Measurements from ENCODE around the gene CHD8.

Gene CHD8

DNA sequence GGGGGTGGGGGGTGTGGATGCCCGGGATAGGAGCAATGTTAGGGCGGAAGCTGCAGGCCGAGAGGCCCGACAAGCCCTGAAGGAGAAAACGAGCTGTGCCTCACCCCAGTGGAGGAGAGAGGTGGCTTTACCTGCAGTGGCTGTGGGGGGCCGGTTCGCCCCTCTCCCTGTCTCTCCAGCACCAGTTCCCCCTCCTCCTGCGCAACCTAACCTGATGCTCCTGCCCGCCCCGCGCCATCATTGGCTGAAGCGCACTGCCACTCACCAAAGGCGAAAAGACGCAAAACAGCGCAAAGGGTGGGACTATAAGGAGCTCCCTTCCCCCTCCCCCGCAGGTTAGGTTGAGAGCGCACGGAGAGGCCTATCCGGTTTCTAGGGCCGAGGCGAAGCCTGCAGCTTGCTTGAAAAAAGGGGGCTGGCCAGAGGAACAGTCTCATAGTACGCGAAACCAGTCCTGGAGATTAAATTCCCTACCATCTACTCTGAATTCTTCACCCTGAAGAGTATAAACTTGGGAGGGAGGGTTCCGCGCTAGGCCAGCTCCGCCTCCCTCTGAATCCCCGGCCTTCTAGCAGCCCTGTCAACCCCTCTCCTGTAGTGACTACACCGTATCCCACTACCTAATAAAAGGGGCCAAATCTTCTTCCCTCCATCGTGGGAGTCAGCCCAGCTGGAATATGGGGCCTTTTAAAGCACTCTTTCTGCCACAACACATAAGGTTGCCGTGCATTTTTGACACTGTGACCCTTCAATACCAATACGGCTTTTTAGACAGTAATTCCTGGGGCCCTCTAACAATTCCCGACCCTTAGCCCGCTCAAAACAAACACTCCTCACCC is 18.6 kb downstream of the CHD8 start:
- peak; percentile 53 to 99 (median 96) for DNase-seq

DNA sequence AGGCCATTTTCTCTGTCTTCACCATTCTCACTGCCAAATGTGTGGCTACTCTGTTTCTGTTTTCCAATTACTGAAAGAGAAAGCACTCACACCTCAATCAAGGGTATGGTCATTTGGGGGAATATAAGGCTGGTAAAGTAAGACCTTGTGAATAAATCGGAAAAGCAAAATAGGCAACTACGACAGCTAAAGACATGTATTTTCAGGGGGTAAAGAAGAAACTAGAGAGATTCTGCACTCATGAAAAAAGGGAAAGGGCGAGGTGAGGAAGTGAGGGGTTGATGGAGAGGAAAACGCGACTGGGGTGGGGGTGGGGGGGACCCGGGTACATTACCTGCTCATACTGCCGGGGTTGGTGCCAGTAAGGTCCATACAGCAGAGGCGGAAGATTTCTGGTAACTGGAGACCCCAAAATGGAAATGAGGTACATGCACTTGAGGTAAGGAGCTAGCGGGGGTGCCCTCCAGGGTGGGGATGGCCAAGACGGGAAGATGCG is 19.3 kb downstream of the CHD8 start:
- DNase-seq: no peak

DNA sequence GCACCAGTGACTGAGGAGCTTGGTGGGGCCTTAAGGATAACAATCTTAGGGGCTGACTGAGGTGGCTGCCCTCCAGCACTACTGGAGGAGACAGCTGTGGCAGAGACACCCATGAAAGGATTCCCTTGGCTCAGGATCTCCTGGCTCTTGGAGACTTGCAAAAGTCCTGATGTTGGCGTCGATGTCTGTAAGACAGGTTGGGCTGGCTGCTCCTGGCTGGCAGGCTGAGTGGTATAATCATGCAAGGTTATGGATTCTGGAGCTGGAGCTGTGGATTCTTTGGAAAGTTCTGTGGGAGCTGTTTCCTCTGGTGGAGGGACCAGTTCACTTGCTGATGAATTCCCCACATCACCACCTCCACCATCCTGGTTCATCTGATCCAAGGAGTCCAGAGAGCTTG is 24.8 kb downstream of the CHD8 start:
- DNase-seq: no peak

DNA sequence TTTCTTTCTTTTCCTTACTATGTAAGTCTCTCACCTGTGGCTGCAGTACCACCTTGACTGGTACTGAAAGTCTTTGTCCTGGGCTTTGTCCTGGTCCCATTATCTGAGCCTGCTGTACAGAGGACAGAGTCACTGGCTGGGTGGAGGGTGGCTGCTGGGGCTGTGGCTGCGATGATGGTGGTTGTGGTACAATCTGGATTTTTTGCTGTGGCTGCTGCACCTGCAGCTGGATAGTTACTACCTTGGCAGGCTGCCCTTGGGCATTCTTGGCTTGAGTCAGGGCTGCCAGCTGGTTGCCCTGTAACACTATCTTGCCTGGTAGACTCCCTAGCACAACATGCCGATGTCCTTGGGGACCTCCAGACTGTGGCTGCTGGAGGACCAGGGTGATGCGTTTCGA is 27.0 kb downstream of the CHD8 start:
- DNase-seq: peak in 2 of 56 donors; percentile 2 to 11

DNA sequence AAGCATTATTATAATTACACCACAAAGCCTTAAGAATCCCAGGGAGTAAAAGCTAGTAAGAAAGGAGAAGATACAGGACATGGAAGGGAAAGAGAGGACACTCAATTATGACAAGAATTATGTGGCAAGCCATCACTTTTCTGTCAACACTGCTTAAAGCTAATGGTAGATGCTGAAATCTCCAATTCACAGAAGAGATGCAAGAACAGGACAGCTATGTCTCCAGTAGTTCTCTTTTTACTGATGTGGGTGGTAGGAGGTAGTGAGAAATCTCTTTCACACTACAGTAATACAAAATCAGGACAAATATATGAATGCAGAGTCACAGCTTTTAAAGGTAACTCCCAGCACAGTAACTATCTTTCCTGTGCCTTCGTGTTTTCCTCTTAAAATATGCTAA is 29.2 kb downstream of the CHD8 start:
- DNase-seq: no peak

DNA sequence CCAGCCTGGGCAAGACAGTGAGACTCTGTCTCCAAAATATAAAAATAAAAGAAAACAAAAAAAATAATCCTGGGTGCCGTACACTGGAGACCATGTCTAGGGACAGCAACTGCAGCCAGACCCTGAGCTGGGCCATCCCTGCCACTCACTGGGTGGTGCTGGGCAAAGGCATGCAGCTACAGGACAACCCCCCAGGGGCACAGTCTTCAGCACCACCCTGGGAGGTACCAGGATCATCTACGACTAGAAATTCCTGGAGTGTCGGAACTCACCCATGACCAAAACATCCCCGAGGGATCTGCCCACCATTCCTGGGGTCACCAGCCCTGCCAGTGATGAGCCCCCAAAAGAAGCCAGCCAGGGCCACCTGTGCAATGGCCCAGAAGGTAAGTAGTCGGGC is 36.4 kb downstream of the CHD8 start:
- DNase-seq: no peak

DNA sequence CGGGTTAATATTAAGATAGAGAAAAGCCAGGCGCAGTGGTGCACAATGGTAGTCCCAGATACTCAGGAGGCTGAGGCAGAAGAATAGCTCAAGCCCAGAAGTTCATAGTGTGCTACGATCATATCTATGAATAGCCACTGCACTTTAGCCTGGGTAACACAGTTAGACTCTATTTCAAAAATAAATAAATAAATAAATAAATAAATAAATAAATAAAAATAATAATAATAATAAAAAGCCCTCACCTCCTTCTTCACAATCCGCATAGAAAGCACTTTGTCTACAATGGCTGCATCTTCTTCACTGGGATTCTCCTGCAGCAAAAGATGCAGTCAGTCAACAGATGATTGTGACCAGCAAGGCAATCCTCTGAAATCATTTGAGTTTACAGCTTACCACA is 40.6 kb downstream of the CHD8 start:
- no peak for DNase-seq

DNA sequence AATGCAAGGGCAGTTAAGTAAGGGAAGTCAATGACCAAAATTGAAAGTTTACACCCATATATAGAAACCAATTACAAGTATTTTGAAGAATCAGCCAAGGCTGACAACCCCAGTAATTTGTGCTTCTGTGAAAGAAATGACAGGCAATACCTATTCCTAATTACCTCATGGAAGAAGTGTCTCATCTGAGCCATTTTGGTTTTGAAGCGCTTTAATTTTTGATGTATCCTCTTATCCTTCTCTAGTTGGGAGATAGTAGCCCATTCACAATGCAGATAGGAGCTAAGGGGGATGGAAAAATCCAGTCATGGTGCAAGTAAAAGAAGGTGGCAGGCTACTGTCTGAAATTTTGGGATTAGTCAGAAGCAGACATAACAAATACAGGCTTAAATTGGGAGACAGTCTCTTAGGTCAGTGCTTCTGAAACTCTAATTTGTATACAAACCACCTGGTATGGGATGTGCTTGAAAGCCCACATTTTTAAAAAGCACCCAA is 41.7 kb downstream of the CHD8 start:
- DNase-seq: no peak

DNA sequence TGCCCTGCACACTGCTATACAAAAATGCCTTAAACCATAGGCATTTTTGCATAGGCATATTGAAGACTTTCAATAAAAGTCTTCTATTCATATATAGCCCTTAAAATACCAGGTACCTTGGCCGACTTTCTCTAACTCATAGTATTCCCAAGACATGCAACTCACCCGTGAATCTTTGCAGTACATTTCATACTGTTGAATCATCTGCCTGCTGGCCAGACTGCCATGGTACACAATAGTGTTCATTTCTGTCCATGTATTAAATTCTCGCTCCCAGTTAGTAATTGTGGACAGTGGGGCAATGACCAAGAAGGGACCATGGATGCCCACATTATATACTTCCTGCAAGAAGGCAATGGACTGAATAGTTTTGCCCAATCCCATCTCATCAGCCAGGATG is 47.8 kb downstream of the CHD8 start:
- no peak for DNase-seq

DNA sequence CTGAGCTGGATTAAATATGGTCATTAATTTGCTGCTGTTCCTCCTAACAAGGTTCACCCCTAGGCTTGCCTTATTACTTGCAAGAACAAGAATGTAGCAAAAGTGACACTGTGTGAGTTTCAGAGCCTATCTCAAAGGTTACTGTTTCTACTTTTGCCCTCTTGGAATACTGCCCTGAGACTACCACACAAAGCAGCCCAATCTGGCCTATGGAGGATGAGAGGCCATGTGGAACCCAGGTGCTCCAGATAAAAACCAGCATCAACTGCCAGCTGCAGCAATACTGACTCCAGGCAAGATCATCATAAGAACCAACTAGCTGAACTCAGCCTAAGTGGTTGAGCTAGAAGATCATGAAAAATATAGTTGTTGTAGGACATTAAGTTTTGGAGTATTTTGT is 49.7 kb downstream of the CHD8 start:
- no peak for DNase-seq

DNA sequence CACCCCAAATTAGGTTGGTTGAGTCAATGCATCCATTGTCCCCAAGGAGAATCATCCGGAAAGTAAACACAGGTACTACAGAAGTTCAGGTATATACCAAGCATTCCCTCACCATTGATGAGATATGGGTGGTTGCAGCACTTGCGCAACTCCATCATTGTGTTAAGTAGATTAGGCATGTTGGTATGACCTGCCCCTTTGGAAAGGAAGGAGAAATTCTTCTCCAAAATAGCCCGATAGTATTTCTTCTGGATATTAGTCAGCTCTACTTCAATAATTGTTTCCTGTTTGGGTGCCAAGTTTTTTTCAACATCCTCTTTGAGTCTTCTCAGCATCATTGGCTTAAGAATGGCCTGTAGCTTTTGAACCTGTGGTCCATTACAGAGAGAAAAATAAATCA is 50.8 kb downstream of the CHD8 start:
- no peak for DNase-seq

DNA sequence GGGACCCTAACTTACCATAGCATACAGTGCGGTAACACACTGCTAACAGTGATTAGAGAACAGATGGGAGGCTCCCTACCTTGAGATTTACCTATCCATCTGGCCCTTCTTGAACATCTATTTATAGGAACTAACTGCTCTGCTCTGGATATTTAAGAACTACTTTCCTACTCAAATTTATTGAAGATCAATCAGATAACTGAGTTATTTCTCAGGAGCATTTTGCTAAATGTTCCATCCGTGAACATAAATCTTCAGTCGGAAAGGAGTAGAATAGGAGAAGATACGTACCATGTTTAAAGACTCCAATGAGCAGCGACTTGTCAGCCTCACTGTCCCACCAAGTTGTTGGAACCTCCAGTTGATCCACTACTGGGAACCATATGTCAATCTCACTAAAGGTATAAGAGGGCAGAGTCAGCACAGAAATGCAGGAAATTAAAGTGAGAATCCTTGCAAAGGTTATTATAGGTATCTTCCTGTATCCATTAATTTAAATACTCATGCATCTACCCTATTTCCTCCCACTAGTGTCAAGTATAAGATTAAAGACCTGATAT is 56.5 kb downstream of the CHD8 start:
- no peak for DNase-seq

DNA sequence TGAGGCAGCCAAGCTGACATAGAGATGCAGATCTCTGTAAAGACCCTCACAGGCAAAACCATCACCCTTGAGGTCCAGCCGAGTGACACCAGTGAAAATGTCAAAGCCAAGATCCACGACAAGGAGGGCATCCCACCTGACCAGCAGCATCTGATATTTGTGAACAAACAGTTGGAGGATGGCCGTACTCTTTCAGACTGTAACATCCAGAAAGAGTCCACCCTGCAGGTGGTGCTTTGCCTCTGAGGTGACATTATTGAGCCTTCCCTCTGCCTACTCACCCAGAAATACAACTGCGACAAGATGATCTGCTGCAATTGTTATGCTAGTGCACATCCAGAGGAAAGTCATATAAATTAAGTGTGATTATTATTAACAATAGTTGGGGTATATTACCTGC is 57.0 kb downstream of the CHD8 start:
- DNase-seq: no peak

DNA sequence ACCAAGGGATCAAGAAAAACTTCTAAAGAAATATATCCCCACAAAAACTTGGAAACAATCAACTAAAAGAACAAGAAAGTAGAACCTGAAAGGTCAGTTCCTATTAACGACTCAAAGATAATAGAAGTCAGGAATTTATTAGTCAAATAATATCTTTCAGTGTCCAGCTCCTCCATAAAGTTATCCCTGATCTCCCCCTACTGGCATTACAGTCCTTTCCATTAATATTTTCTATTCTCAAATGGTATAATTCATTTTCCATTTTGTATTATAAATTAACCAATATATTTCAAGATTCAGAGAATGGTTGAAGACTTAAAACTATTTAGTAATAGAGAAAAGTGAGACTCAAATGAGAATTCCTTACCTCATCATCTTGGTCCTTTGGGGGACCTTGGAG is 60.5 kb downstream of the CHD8 start:
- no peak for DNase-seq

DNA sequence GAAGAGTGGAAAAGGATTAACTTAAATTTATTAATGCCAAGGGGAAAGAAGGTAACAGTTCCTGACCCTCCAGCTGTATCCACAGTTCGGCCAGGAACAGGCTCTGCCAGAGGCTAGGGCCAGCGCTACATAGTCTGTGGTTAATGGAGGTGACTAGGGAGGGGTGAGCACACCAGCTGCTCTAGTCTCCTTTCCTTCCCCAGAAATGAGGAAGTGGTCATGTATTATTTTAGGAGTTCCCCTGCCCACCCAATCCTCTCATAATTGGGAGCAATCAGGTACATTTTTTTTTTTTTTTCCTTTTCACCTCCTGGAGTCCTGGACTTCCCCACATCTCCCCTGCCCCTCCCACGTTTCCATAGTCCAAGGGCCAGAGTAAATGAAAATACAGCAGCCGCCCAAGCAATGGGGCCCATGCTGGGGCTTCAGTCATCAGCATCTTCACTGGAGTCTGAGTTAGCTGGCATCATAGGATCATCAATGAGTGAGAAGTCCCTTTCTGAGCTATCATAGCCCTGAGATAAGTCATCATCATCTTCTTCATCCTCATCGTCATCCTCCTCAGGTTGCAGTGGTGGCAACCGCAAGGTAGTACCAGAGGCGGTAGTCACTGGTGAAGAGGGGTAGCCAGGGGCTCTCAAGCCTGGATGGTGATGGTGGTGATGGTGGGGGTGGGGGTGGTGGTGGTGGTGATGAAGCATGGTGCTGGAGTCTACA is 70.6 kb downstream of the CHD8 start:
- peak in 2 of 56 donors; percentile 2 for DNase-seq

DNA sequence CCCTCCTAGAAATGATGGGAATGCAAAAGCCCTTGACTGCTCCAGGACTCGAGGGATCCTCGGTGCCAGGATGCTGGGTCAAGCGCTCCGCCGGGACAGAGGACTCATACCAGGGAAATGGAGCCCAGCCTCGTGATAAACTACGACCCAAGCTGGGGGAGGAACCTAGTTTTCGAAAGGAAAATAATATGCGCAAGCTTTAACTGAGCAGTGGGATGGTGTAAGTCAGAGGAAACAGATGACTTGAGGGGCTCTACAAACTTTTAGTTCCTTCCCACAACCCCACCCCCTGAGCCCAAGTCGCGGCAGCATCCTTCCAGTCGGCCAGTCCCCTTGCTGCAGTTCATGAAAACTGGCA is 71.5 kb downstream of the CHD8 start:
- DNase-seq: no peak

DNA sequence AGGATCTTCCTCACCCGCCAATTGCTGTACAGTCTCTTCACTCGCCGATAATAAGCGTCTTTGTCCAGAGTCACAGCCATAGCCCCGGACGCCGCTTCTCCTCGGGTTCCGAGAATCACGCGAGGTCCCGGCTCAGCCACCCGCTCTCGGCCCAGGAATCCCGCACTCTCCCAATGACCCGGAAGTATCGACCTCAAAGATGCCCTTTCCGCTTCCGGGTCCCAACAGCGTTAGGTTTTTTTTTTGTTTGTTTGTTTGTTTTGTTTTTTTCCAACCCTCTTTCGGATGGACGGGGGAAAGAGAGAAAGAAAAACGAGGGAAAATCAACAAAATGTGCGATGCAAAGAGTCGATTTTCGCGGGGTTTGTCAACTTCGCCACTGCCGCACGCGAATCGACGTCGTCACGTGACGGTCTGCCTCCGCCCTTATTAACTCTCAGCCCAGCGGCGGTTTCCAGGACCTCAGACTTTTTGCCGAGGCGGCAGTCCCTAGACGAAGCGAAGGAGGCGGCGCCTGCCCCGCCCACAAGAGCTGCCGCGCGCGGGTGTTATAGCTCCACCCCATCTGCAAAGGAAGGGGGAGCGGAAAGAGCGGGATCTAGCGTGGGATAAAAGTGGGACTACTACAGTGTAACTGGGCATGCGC is 72.0 kb downstream of the CHD8 start, which contains the start of gene SUPT16H:
SUPT16H (minus strand) TSS at position 172 of the 646 bp plus-strand sequence; CDS start at position 80, 92 bp downstream.
- DNase-seq: peak; percentile 36 to 96 (median 86)

DNA sequence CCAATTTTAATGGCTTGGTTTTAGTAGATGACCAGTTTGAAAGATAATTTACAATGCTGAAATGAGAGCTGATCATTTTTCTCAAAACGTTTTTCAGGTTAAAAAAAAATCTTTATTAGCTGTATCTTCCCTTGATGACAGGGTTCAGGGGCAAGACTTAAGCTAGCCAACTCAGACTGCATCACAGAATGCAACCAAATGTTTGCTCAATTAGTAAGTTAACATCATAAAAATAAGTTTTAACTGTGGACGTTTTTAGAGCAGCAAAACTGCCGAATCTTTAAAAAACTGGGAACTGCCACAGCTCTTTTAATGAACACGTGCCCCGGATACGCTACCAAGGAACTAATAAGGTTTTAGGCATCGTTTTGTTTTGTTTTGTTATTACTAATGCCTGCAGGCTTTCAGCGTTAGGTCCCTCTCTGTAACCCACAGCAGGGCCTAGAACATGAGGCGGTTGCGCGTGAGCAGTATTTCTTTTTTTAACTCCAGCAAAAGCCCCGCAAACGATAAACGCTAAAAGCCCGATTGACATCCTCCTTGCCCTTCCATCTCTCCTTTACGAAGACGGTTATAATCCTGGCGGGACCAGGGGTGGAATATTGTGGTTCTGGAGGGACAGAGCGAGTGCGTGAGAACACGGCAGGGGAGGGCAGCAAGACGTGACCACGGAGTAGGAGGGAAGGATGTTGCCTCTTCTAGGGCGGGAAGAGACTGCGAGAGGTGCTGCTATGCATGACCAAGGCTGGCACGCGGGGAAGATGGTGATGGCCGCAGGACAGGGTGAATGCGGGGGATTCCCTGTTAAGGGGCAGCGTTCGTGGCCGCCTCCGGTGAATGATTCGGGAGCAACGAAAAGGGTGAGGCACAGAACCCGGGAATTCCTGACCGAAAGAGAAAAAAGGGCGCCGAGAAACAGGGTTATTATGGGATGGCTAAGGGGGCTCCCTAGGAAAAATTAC is 72.8 kb downstream of the CHD8 start:
- peak in 22 of 56 donors; percentile 6 to 52 (median 30) for DNase-seq

DNA sequence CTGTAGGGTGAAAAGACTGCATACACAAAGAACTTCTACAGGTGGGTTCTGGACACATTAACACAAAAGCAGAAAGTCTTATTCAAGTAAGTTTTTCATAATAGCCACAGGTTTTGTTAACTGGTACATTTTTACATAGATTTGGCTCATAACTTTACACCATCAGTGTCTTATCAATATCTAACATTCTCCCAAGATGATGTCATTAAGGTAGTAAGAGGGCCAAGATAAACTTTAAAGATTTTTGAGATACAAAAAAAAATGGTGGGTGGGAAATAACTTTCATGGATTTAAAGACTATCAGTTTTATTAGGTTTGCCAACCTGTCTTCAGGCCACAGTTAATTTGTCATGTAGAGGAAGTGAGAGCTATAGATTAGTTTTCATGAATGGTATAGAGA is 73.8 kb downstream of the CHD8 start:
- DNase-seq: no peak

DNA sequence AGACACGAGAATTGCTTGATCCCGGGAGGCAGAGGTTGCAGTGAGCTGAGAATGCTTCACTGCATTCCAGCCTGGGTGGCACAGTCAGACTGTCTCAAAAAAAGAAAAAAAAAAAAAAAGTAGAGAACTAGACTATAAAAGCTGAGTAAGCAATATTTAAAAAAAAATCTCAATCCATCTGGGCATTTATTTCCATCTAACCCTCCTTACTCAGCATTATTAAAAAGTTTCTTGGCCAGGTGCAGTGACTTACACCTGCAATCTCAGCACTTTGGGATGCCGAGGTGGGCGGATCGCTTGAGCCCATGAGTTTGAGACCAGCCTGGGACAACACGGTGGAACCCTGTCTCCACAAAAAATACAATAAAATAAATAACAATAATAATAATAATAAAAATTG is 76.6 kb downstream of the CHD8 start:
- no peak for DNase-seq
